HepG2 (cell line): ENCODE data around the gene ASB16. TPM values are rescaled to one million over a fixed set of nuclear protein-coding genes. Genes with fewer than 3 reads are reported as not detected.

Experiments used
- ATF7 ChIP-seq, 2 experiments: fragments of 450-650 bp in 1 of 2; sonication (generic) in 1 of 2; formaldehyde crosslinking in 1 of 2; IDR thresholded peaks; 2 replicates each; pipeline versions ENCODE4 v1.4.0 to v1.6.1; 2016 to 2020; ENCODE audit warnings: antibody characterized with exemption in 1 of 2, mild to moderate bottlenecking in 1 of 2, missing genetic modification reagents in 1 of 2
- ESRRA ChIP-seq: sonication (generic); formaldehyde crosslinking; IDR thresholded peaks from 2 replicates; pipeline ENCODE4 v1.5.1; 2020; ENCODE audit warnings: mild to moderate bottlenecking, low read depth, missing genetic modification reagents
- NFE2L2 ChIP-seq: fragments of 150-350 bp; IDR thresholded peaks from 2 replicates; pipeline ENCODE4 v1.6.1; 2014; ENCODE audit warnings: low read length
- SNAPC4 ChIP-seq: sonication (generic); formaldehyde crosslinking; IDR thresholded peaks from 2 replicates; pipeline ENCODE4 v1.4.0; 2020; ENCODE audit warnings: mild to moderate bottlenecking, missing genetic modification reagents
- SRSF1 ChIP-seq: fragments of 200-400 bp; formaldehyde crosslinking; optimal IDR thresholded peaks from 2 replicates; pipeline ENCODE3; 2017; ENCODE audit warnings: mild to moderate bottlenecking, low read depth, low read length, moderate library complexity
- ZBTB40 ChIP-seq, 2 experiments: fragments of 450-650 bp in 1 of 2; sonication (generic) in 1 of 2; formaldehyde crosslinking in 1 of 2; IDR thresholded peaks; 2 replicates each; pipeline versions ENCODE4 v1.6.1 to v1.8.0; 2016 to 2022; ENCODE audit warnings: antibody characterized with exemption in 1 of 2, mild to moderate bottlenecking in 1 of 2, missing genetic modification reagents in 1 of 2
- ZBTB44 ChIP-seq: sonication (generic); formaldehyde crosslinking; IDR thresholded peaks from 2 replicates; pipeline ENCODE4 v1.4.0; 2020; ENCODE audit warnings: missing genetic modification reagents
- ZNF569 ChIP-seq: sonication (generic); formaldehyde crosslinking; IDR thresholded peaks from 2 replicates; pipeline ENCODE4 v1.5.0; 2020; ENCODE audit warnings: mild to moderate bottlenecking, missing genetic modification reagents, moderate library complexity, borderline replicate concordance
- ZNF605 ChIP-seq: sonication (generic); formaldehyde crosslinking; IDR thresholded peaks from 2 replicates; pipeline ENCODE4 v1.8.0; 2022; ENCODE audit warnings: mild to moderate bottlenecking, missing genetic modification reagents
- polyA plus RNA-seq, 8 experiments: library from polyadenylated mRNA; depleted of rRNA in 3 of 8; stranded (reverse) in 7 of 8; unstranded in 1 of 8; fragments of >200 nt; fragmentation: Illumina TruSeq in 4 of 8; extraction: Trizol in 4 of 8; gene quantifications; 2 replicates each; pipeline versions ENCODE4 v1.2.1 to v1.2.3, GENCODE V29; 2011 to 2016; ENCODE audit warnings: low read depth in 4 of 8, missing spikeins in 1 of 8, mixed read lengths in 1 of 8; ENCODE audit not compliant: insufficient read depth in 1 of 8
- total RNA-seq, 5 experiments: library from RNA; depleted of rRNA; stranded (reverse); fragments of >200 nt; fragmentation: Illumina TruSeq; extraction: Trizol; gene quantifications; 2 replicates each; pipeline ENCODE4 v1.2.3, GENCODE V29; 2016; ENCODE audit warnings: low read depth in 1 of 5

Gene ASB16
- total and polyA plus RNA-seq, 2 of the 13 experiments (the other 11 are each of a cell fraction or from before 2014, with no cell fraction given) = 0.07 TPM; not detected in 1

- TF ChIP-seq SNAPC4 (0 out of 2 replicates have a peak, but pooled peaks have one; percentile 32), ZNF569 (CRISPR knock-in tag) (no peak), ATF7 (IDR thresholded peaks at IDR 0.05) (no peak), ATF7 (CRISPR knock-in tag; IDR thresholded peaks at IDR 0.05) (no peak), ZBTB44 (CRISPR knock-in tag) (no peak), ZBTB40 (IDR thresholded peaks at IDR 0.05) (no peak), ZBTB40 (CRISPR knock-in tag; IDR thresholded peaks at IDR 0.05) (no peak), NFE2L2 (no peak), ZNF605 (CRISPR knock-in tag) (0 out of 2 replicates have a peak, but pooled peaks have one; percentile 9), ESRRA (CRISPR knock-in tag) (no peak), SRSF1 (no peak)
Observed at GRCh38 chr17:44134752-44135568, 35.5 kb upstream of the ASB16 start (continued).
